ENCODE results near the gene GRB2.

GRCh38 chr17:75445296-75445695 lies 39.8 kb upstream of the GRB2 start:
- TF ChIP-seq EZH2 (IDR thresholded peaks at IDR 0.05; ENCODE audit: insufficient read depth, poor library complexity, severe bottlenecking) (no peak), EZH2phosphoT487 (IDR thresholded peaks at IDR 0.05; ENCODE audit: insufficient read depth, low read depth) (no peak)

Data from GM23248 (cell line).